Activated T-cell treated with anti-CD3 and anti-CD28 coated beads for 48 hours (primary cell): Measurements from ENCODE around the gene IGF2BP3.

Source experiments
- DNase-seq: peaks from one replicate; pipeline ENCODE4 v3.0.0-alpha.2; 2020; ENCODE audit warnings: low read depth

The IGF2BP3 gene

DNA sequence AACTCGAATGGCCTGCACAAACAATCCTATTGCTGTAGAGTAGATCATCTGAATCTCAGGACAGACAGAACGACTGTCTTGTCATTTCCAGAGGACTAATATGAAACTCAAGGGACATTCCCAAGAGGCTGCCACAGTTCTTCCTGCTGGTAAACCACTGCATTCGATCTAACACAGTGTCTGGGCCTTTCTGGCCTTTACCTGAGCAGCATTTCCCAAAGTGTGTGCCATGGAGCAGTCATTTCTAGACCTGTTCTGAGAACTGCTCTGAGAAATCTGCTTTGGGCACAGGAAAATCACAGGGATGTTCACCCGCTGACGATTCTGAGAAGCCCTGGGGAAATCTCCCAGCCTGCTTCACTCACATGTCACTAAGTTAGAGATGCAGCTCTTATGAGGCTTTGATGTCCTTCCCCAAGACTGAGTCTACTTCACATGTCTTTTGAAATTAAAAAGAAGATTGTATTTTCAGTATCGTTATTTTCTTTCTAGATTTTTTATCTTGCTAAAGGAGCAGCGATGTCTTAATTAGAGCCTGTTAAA lies 205.3 kb downstream of the IGF2BP3 start:
- DNase-seq: no peak

DNA sequence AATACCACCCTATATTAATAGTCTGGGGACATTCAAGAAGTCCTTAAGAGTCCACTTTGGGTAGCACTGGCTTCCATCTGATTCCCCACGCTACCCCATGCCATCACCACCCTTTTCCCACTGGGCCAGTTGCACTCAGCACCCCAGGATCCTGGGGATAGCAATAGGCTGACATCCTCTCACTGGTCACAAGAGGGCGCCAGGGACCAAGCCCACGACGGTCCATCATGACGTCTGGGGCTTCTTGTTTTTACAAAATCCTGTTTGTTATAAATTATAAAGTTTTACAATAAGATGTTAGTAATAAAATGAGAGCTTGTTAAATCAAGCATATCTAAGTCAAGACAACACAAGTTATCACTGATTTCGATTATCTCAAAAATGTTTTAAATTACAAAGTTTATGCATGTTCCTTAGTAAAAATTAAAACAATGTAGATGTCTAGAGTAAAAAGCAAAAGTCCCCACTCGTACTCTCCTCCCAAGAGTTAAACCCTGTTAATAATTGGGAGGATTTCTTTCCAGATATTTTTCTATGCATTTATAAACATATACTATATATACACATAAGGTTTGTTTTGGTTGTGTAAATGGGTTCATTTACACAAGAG lies 208.3 kb downstream of the IGF2BP3 start:
- DNase-seq: peak; percentile 53

DNA sequence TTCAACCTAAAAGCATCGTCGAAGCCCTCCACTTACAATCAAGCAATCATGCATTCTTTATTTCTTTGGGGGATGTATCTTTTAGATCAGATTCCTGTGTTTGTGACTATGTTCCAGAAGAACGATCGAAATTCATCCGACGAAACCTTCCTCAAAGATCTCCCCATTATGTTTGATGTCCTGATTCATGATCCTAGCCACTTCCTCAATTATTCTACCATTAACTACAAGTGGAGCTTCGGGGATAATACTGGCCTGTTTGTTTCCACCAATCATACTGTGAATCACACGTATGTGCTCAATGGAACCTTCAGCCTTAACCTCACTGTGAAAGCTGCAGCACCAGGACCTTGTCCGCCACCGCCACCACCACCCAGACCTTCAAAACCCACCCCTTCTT lies 209.9 kb downstream of the IGF2BP3 start:
- no peak for DNase-seq
